ENCODE data around the gene CDKL5.
A peak's percentile ranks its signal among the peaks of the same experiment; 100 is the strongest.

The CDKL5 gene

GRCh38 chrX:18652636-18653035 lies 227.2 kb downstream of the CDKL5 start:
- no peak for DNase-seq

- DNase-seq, result peak; percentile 42 to 79 (median 49)
Observed at GRCh38 chrX:18654875-18655836, 229.7 kb downstream of the CDKL5 start.

GRCh38 chrX:18661273-18661672 lies 235.9 kb downstream of the CDKL5 start:
- no peak for DNase-seq

GRCh38 chrX:18664947-18665346 lies 239.5 kb downstream of the CDKL5 start:
- no peak for DNase-seq

GRCh38 chrX:18666614-18667013 lies 241.2 kb downstream of the CDKL5 start:
- no peak for DNase-seq

GRCh38 chrX:18668071-18668835 lies 242.8 kb downstream of the CDKL5 start:
- peak in 2 of 3 experiments; percentile 54 to 81 for DNase-seq

GRCh38 chrX:18672008-18672407 lies 246.6 kb downstream of the CDKL5 start, which contains the start of gene RS1:
Gene RS1 (minus strand): TSS chrX:18672108. CDS start chrX:18672068, 40 bp downstream.
- DNase-seq, result no peak

- no peak for DNase-seq
Observed at GRCh38 chrX:18674417-18674787, 249.0 kb downstream of the CDKL5 start.

GRCh38 chrX:18674788-18675735 lies 249.7 kb downstream of the CDKL5 start:
- DNase-seq, result peak; percentile 80 to 96 (median 88)

- DNase-seq, result no peak
Observed at GRCh38 chrX:18676050-18676449, 250.6 kb downstream of the CDKL5 start.

GRCh38 chrX:18676470-18676869 lies 251.1 kb downstream of the CDKL5 start:
- DNase-seq, result no peak

GRCh38 chrX:18677161-18677869 lies 251.9 kb downstream of the CDKL5 start:
- DNase-seq, result no peak

- DNase-seq, result no peak
Observed at GRCh38 chrX:18681996-18682395, 256.6 kb downstream of the CDKL5 start.

GRCh38 chrX:18682979-18683387 lies 257.6 kb downstream of the CDKL5 start:
- DNase-seq, result no peak

- DNase-seq, result no peak
Observed at GRCh38 chrX:18687856-18688495, 262.6 kb downstream of the CDKL5 start.

GRCh38 chrX:18691431-18691830 lies 266.0 kb downstream of the CDKL5 start:
- no peak for DNase-seq

GRCh38 chrX:18692541-18692940 lies 267.1 kb downstream of the CDKL5 start:
- DNase-seq, result no peak

- no peak for DNase-seq
Observed at GRCh38 chrX:18696653-18697052, 271.2 kb downstream of the CDKL5 start.

GRCh38 chrX:18698737-18699650 lies 273.6 kb downstream of the CDKL5 start:
- peak in 2 of 3 experiments; percentile 17 to 73 for DNase-seq

Data from NCI-H1417 (cell line).